Right lobe of liver (tissue), 4 donors: Measurements from ENCODE around the gene NATD1.

ENCODE experiments used
- CTCF ChIP-seq, 4 donors: fragments of 200-600 bp in 3 of 4; fragments of 450-650 bp in 1 of 4; IDR thresholded peaks; one replicate each; pipeline versions ENCODE4 v1.5.1 to v1.8.0; 2016 to 2022; ENCODE audit warnings: antibody characterized with exemption in 4 of 4, mild to moderate bottlenecking in 2 of 4
- POLR2A ChIP-seq: fragments of 450-650 bp; IDR thresholded peaks from one replicate; pipeline ENCODE4 v1.6.1; 2017; ENCODE audit warnings: antibody characterized with exemption, mild to moderate bottlenecking
- donor health status: DM: no; HTN: no; CAD: no.
- donor health status: DM: no; HTN: no; CAD: no.
- donor health status: DM: no; HTN: yes; CAD: no.

GRCh38 chr17:21300601-21301571 is 47.7 kb upstream of the NATD1 start:
- TF ChIP-seq CTCF (IDR thresholded peaks at IDR 0.05) (no peak), POLR2A (no peak)
